HG02571 (cell line): Measurements from ENCODE around the gene POLA2.
A peak's percentile ranks its signal among the peaks of the same experiment; 100 is the strongest.

Experiments
- ATAC-seq: cut with Tn5 transposase; IDR thresholded peaks from one replicate; pipeline ENCODE4 v1.9.1; 2021; ENCODE audit warnings: mild to moderate bottlenecking, moderate library complexity; ENCODE audit not compliant: unreplicated experiment

POLA2 gene

DNA sequence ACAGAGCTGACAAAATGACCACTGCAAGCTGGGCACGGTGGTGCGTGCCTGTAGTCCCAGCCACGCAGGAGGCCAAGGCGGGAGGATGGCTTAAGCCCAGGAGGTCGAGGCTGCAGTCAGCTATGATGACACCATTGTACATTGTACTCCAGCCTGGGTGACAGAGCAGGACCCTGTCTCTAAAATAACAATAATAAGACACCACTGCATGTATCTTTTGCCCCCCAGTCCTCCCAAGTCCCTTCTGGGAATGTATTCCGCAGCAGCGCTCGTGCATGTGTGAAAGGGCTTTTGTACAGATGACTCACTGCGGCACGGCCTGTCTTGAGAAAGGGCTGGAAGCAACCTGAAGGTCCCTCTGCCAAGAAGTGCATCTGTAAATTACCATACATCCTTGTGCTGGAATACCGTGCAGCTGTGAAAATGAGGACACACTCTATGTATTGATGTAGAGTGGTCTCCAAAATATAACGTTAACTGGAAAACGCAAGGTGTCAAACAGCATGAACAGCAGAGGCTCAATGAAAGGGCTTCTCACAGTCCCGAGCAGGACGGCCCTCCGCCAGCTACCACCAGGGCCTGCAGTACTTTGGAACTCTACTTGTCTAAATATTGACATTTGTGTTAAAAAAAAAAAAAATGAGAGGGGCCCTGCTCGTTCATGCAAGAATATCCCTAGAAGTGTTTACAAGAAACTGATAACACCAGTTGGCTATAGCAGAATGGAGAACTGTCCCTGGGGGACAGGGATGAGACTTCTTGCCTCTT lies 43.9 kb downstream of the POLA2 start:
- ATAC-seq = no peak

DNA sequence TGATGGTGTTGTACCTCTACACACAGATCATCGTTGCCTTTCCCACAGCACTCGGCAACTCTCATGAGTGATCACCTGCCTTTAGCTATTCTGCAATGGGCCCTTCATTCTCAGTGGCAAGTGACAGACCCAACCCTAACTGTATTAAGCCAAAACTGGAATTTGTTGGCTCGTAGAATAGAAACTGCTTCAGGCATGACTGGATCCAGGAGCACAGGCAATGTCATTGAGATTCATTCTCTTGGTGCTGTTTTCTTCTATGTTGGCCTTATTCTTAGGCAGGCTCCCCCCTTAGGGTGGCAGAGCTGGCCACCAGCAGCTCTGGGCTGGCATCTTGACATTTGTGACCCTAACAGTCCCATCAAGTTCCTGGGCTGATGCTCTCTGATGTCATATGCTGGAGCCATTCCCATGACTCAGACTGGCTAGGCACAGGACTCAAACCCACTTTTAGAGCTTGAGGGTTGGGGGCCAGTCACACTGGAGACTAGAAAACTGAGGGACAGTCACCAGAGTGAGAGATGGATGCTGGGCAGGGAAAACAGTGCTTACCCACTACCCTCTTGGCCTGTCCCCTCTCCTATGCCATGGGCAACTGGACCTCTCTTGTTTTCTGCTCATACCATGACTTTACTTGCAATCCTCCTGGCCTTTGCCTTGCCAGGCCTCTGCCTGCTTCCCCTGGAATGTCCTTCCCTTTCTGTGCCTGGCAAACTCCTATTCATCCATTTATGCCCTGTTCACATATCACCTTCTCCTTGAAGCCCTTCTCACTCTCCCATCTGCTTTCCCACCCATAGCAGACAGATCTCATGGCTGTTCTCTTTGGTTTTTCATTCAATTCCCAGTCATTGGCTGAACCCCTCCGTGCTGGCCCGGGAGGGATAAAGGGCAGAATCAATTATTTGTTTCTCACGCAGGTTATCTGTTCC lies 45.8 kb downstream of the POLA2 start:
- ATAC-seq = no peak

DNA sequence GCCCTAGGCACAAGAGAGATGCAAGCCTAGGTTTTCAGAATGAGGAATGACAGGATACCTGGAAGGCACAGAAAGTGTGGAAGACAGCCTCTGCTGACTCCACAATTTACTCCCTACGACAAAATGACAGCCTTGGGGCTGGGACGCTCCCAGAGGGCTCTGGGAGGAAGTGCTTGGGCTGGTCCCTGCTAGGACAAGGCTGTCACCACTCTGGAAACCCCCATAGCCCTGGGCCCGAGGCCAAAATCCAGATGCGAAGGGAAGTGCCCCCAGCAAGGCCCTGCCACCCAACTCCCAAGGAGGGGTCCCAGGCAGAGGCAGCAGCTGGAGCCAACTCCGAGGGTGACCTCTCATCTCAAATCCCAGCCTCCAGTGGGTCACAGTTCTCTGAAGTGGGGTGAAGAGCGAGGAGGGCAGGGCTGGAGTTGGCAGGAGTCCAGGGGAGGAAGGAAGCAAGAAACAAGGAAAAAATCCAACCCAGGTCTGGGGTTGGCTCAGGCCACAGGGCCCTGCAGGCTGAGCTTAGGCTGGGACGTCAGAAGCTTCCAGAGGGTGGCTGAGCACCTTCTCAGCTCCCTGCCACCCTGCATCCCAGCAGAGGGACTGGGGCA lies 46.6 kb downstream of the POLA2 start:
- no peak for ATAC-seq

DNA sequence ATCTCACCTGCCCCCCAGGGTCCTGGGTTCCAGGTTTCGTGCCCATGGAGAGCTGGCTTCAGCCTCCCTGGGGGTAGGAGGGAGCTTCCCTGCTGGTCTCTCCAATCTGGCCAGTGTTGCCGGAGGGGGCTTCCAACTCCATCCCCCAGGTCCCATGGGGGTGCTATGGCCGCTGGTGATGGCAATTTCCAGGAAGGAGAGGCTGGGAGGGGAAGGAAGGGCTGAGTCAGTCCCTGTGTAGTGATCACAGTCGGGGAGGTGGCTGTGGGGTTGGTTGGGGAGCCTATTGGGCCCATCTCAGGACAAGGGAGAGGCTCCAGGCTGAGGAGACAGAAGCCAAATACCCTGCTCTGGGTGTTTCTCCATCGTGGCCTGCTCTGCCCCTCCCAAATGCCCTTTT lies 47.2 kb downstream of the POLA2 start:
- no peak for ATAC-seq

DNA sequence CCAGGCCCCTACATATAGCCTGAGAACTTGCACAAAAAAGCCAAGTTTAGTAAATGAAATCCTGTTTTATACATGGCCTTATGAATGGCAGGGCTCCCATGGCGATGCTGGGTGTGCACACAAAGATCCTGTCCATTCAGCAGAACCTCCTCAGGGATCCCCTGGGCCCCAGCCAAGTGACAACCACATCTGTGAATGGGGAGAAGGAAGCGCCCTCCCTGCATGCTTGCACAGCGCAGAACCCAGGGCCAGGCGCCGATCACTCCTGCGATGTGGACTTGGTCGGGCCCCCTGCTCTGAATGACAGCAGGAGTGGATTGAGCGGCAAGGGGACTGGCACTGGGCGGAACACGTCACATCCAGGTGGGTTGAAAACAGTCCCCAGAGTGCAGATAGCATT lies 48.5 kb downstream of the POLA2 start:
- ATAC-seq = no peak

DNA sequence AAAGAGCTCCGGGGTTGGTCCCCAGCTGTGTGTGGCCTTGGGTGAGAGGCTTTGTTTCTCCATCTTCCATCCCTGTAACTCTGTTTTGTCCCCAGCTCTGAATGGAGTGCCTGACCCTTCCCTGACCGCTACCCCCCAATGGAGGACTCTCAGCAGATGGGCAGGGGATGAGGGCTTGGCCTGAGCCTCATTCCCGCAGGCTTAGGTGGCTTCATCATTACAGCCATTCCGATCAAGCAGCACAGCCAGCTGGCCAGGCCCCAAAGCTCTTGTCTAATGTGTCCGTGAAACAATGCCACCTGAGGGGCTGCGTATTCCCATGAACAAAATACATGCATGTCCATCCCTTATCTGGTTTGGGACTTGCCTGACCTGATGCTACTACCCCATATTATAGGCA lies 49.0 kb downstream of the POLA2 start:
- no peak for ATAC-seq

DNA sequence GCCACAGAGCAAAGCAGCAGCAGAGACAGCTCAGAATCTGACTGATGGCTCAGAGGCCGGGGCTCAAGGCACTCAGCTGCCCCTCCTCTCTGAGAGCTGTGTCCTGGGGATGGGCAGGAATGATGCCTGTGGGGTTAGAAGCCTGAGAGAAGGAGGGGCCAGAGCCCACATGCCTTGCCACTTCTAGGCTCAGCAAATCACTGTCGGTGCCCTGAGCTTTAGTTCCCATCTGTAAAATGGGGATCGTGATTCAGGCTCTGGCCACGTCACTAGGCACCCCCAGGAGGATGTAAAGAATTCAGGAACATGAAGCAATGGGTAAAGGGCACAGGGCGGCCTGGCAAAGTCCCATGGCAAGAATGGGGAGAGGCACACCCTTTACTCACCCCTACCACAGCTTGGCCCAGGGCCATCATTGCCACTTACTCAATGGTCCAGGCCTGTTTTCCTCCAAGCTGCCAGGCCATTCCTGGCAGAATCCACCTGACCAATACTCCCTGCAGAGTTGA lies 49.5 kb downstream of the POLA2 start:
- ATAC-seq = no peak

DNA sequence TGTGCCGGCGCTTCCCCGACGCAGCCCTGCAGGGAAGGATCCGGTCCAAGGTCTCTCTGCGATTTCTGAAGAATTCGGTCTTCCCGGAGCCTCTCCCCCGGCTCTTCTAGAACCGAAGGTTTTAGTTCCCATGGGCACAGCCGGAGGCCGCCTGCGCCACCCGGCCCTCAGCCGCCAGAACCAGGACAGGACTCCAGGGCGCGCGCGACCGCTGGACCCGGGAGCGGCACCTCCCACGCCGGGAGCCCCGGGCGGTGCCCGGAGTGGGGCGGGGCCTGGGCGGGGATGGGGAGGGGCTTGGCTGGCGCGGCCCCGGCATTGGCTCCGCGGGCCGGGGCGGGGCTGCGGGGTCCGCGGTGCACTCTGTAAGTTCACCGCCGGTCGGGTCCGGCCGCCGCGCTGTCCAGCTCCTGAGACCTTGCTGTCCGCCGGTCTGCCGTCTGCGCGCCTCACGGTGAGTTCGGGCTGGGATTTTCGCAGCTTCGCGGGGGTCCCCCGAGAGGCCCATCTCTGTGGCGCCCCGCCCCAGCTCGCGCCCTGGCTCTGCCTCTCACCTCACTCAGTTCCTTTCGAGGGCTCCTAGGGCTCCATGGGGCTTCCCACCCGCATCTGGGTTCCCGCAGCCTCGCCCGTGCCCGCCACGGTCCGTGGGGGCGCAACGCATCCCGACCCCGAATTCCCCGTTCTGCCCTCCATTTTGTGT lies 52.9 kb downstream of the POLA2 start, which contains the start of gene CDC42EP2:
Gene CDC42EP2 (plus strand): TSS at position 366 of the 703 bp plus-strand sequence. CDS start 6,033 bp downstream, outside the sequence.
- ATAC-seq = peak; percentile 68

DNA sequence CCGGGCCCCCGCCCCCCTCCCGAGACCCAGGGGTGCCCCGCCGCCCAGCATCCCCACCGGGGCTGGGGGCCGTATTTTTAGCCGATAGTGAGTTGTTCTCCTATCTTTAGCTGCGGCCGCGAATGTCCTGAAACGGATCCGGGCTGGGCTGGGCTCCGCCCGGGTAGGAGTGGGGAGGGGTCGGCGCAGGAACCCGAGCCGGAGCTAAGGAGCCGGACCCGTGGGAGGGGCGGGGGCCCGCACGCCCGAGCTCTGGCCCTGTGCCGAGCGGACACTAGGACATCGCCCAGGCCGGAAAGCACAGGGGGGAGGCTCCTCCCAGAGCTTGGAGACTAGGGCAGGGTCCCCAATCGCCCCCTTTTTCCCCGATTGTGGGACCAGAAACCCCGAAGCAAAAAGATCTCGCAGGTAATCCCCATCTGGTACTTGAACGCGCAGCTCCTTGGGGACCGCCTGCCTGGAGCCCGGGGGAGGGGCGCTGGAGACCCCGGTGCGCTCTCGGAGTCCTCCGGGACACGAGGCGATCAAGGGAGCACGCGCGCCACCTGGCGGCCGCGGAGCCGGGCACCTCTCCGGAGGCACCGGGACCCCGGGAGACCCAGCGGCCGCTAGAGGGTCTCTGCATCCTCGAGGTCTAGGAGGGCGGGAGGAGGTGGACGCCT lies 53.6 kb downstream of the POLA2 start:
- no peak for ATAC-seq

DNA sequence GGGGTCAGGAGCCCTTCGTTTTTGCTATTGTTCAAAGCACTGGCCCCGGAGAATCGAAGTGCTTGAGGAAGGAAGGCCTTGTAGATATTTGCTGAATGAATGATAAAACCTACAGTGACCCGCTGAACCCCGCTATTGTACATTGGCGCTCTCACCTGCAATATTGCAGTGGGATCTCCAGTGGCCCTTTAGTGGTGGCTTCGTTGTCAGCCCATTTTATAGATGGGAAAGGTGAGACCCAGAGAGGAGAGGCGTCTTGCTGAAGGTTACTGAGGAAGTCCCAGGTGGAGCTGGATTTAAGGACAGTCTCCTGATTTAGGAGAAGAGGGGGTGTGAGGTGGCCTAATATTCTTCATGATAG lies 54.1 kb downstream of the POLA2 start:
- no peak for ATAC-seq

DNA sequence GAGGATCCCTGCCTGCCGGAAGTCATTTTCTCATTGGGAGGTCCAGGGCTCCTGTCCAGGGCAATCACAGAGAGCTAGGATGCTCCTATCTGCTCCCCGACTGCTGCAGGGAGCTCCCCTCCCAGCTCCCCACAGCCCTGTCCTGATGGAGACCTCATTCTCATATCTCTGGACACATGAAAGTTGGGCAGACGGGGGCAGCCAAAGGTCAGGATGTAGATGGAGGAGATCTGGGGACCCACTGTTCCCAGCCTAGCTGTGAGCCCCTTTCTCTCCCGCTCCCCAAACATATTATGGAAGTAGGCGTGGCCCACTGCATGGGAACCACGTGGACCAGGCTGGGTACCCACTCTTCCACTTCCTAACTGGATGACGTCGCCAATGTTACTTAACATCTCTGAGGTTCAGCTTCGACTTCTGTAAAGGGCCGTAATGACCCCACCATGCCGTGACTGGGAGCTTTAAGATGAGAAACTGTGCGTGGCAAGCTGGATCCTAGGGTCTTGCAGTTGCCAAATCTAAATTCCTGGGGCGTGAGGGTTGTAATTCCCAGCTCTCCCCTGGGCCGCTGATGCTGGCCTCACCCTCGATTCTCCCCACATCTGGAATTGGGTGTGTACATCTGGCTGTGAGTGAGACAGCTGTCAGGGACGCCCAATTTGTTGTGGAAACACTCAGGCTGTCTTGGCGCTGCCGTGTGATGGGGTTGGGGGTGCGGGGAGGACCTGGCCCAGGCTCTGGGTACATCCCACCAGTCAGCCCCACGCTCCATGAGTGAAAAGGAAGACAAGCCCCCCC lies 54.7 kb downstream of the POLA2 start:
- ATAC-seq = no peak

DNA sequence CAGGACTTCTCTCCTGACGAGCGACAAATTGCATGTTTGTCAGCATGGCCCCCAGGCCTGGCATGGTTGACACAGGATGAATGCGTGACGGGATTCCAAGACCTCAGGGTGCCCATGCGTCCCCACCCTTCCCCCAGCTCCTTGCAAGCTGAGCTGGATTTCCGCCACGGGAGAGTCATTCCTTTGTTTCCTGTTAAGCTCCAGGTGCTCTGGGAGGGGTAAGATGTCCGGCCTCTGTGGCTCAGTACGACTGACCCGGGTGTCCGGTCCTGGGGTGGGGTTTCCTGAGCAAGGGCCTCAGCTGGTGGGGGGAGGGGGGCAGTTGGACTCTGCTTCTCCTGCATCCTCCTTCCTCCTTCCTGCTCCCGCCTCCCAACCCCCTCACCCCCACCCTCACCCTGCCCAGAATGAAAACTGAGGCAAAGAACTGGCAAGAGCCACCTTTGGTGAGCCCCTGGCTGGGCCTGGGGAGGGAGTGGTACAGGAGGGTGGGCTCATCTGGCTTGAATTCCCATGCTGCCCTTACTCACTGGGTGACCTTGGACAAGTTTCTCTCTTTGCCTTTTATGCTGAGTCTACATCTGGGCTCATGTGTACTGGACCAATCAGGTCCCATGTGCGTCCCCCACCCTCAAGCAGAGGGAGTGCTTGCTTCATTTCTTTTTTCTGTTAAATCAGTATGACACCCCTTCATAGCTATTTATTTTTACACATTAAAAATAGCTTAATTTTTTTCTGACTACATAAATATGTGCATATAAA lies 55.4 kb downstream of the POLA2 start:
- no peak for ATAC-seq

DNA sequence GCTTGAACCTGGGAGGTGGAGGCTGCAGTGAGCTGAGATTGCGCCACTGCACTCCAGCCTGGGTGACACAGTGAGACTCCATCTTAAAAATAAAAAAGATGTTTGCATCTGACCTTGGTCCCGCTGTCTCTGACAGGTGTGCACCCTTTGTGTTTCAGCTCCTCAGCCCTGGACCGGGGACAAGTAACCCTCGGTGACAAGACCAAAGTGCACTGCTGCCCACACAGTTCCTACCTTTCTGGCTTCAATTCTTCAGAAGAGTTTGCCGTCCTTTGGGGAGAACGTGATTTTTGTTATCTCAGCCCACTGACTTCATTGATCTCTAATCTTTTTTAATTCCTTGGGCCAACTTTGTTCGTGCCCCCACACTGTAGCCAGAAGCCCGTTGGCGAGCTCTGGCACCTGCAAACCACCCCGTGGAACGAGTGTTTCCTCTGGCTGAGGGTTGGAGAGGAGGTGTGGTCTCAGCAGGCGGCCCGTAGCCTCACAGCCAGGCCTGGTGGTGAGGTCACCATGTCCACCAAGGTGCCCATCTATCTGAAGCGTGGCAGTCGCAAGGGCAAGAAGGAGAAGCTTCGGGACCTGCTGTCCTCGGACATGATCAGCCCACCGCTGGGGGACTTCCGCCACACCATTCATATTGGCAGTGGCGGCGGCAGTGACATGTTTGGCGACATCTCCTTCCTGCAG lies 58.8 kb downstream of the POLA2 start:
- ATAC-seq = no peak

DNA sequence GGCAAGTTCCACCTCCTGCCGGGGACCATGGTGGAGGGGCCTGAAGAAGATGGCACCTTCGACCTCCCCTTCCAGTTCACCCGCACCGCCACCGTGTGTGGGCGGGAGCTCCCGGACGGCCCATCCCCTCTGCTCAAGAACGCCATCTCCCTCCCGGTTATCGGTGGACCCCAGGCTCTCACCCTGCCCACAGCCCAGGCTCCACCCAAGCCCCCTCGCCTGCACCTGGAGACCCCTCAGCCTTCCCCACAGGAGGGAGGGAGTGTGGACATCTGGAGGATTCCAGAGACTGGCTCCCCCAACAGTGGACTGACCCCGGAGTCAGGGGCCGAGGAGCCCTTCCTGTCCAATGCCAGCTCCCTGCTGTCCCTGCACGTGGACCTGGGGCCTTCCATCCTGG lies 59.3 kb downstream of the POLA2 start:
- no peak for ATAC-seq

DNA sequence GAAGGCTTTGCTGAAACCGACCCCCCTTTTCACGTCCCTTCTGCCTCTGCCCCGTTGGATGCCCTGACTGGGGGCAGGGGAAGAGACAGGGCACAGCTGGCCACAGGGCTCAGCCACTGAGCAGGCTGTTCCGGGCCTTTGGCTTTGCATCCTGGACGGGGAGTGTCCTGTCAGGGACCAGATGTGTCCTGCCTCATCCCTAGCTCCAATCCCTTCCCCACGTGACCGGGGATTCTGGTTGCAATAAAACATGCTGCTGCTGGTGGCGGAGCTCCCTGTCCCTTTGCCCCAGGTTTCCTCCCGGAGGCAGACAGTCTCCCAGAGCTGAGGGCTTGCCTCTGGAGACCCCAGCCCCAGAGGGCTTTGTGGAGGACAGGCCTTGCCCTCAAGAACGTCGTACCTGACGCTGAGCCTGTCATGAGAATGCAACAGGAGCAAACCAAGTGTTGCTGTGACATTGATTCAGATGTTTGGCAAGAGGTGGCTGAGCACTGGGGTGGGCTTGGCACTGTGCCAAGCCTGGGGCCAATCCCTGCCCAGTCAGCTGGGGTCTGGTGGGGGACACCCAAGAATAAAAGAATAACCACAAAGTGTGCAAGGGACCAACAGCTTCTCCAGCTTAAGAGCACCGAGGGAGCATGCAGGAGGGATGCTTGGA lies 60.2 kb downstream of the POLA2 start:
- ATAC-seq = no peak

DNA sequence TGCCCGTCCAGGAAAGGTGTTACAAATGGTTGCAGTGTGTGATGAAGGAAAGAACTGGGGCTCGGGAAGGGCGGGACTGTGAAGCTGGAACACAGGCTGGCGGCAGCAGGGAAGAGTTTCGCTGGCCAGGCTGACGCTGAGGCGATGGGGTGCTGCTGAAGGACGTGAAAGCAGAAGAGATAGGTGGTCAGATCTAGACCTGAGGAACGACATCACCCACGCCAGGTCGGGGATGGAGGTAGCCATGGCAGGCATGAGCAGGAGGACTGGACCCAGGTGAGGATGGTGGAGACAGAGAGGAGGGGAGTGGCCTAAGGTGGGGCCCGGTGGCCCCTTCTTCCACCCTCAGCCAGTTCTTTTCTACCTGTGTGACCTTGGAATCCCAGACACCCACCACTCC lies 62.1 kb downstream of the POLA2 start:
- no peak for ATAC-seq

DNA sequence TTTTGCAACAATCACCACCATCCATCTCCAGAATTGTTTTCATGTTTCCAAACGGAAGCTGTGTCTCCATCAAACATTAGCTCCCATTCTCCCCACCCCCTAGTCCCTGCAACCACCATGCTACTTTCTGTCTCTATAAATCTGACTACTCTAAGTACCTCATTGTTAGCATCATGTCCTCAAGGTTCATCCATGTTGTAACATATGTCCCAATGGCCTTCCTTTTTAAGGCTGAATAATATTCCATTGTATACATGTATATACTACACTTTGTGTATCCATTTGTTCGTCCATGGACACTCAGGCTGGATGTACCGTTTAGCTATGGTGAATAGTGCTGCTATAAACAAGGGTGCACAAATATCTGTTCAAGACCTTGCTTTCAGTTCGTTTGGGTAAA lies 63.7 kb downstream of the POLA2 start:
- ATAC-seq = no peak

DNA sequence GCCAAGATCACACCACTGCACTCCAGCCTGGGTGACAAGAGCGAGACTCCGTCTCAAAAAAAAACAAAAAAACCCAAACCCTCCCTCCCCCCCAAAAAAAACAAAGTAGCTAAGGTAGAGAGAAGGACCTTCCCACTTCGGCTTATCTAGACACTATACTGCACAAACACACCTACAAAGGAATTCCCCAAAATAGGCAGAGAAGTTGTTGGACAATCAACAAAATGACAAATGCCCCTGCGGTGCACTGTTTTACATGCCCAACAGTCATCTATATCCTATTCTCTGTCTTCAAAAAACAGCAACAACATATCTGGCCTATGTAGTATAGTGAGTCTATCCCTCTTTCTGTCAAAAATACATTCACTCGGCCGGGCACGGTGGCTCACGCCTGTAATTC lies 65.3 kb downstream of the POLA2 start:
- no peak for ATAC-seq
